Muscle of leg (tissue), 11 donors: ENCODE data around the gene PLVAP. TPM values are rescaled to one million over a fixed set of nuclear protein-coding genes. Genes with fewer than 3 reads are reported as not detected.

Source experiments
- DNase-seq: peaks from one replicate; pipeline ENCODE4 v3.0.0; 2013
- H3K27ac ChIP-seq: one replicate; pipeline ENCODE4 v1.5.1; 2013; ENCODE audit warnings: mild to moderate bottlenecking, low read length, control low read depth
- H3K27me3 ChIP-seq: one replicate; pipeline ENCODE4 v1.6.1; 2013; ENCODE audit warnings: low read length; ENCODE audit not compliant: control insufficient read depth, insufficient read depth
- H3K36me3 ChIP-seq: one replicate; pipeline ENCODE4 v1.6.1; 2013; ENCODE audit warnings: low read length; ENCODE audit not compliant: control insufficient read depth, insufficient read depth
- H3K4me1 ChIP-seq: one replicate; pipeline ENCODE4 v1.6.1; 2013; ENCODE audit warnings: low read length; ENCODE audit not compliant: control insufficient read depth, insufficient read depth
- H3K4me3 ChIP-seq: one replicate; pipeline ENCODE4 v1.5.1; 2013; ENCODE audit warnings: low read length, control low read depth
- H3K9me3 ChIP-seq: replicated peaks from 2 replicates; pipeline ENCODE4 v1.6.1; 2013; ENCODE audit warnings: low read depth, low read length; ENCODE audit not compliant: control insufficient read depth
- WGBS: methylation state at CpG from one replicate; pipeline ENCODE4 v1.1.5; 2013; ENCODE audit warnings: missing lambda C conversion rate; ENCODE audit not compliant: insufficient coverage; 5-methylcytosine and 5-hydroxymethylcytosine counted together
- polyA plus RNA-seq, 8 donors: library from polyadenylated mRNA; unstranded; fragments of 120-200 nt; gene quantifications; one replicate each; pipeline versions ENCODE4 v1.2.1 to v1.2.3, GENCODE V29; 2013; ENCODE audit warnings: inconsistent platforms in 1 of 8, low replicate concordance in 1 of 8; ENCODE audit not compliant: insufficient read length in 8 of 8, insufficient read depth in 1 of 8
- total RNA-seq: library from RNA; stranded (reverse); fragments of 120-200 nt; gene quantifications from one replicate; pipeline ENCODE4 v1.2.4, GENCODE V29; 2013

PLVAP gene
- total and polyA plus RNA-seq, 9 donors: 23.1 to 70.0 (median 61.7) TPM

- WGBS: 66% methylated on average over 7 of the region's 7 CpGs
- Histone ChIP-seq H3K4me1 (peaks cover under 1% of the 10 kb centered on the region), H3K4me3 (no peak overlapping the region), H3K27ac (no peak overlapping the region), H3K9me3 (no peaks in the 10 kb centered on the region), H3K36me3 (no peaks in the 10 kb centered on the region), H3K27me3 (no peaks in the 10 kb centered on the region)
- DNase-seq: no peak
Measured at GRCh38 chr19:17358395-17358794, 18.7 kb downstream of the PLVAP start.

GRCh38 chr19:17357724-17358123 lies 19.4 kb downstream of the PLVAP start:
- no peak overlapping the region for H3K27ac ChIP-seq
- no peaks in the 10 kb centered on the region for H3K9me3 ChIP-seq
- H3K36me3 ChIP-seq: no peaks in the 10 kb centered on the region
- no peaks in the 10 kb centered on the region for H3K27me3 ChIP-seq
- WGBS: 68% methylated on average over 7 of the region's 11 CpGs
- no peak overlapping the region for H3K4me3 ChIP-seq
- peak; percentile 34 for DNase-seq
- H3K4me1 ChIP-seq: peaks cover 7% of the 10 kb centered on the region

DNA sequence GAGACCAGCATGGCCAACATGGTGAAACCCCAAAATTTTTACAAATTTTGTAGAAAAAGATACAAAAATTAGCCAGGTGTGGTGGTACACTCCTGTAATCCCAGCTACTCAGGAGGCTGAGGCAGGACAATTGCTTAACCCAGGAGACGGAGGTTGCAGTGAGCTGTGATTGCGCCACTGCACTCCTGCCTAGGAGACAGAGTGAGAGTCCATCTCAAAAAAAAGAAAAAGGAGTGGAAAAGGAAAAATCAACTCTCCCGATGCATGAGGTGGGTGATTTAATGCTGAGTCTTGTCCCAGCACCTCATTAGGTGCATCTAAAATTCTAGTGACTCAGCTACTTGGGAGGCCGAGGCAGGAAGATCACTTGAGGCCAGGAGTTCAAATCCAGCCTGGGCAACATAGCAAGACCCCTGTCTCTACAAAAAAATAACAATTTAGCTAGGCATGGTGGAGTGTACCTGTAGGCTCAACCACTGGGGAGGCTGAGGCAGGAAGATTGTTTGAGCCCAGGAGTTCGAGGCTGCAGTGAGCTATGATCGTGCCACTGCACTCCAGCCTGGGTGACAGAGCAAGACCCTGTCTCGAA lies 20.0 kb downstream of the PLVAP start:
- Histone ChIP-seq H3K27me3 (no peaks in the 10 kb centered on the region), H3K27ac (no peak overlapping the region), H3K4me3 (no peak overlapping the region), H3K4me1 (peaks cover 9% of the 10 kb centered on the region), H3K36me3 (no peaks in the 10 kb centered on the region), H3K9me3 (no peaks in the 10 kb centered on the region)
- no peak for DNase-seq
- 76% methylated on average over 5 of the region's 7 CpGs for WGBS

DNA sequence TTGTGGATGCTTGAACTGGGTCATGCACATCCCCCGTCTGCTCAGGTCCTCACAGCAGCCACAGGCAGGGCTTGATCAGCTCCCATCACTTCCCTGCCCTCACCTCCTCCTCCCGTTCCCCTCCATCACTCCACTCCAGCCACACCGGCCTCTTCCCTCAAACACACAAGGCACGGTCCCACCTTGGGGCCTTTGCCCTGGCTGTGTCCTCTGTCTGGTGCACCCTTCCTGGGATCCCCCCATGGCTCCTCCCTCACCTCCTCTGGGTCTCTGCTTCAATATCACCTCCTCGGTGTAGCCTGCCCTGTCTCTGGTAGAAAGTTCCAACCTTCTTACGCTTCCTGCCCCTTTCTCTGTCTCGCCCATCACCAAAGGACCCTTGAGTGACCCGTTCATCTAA lies 23.8 kb downstream of the PLVAP start:
- 68% methylated on average over 8 of the region's 8 CpGs for WGBS
- no peak overlapping the region for H3K4me3 ChIP-seq
- H3K27ac ChIP-seq: no peak overlapping the region
- H3K9me3 ChIP-seq: no peaks in the 10 kb centered on the region
- peaks cover 19% of the 10 kb centered on the region for H3K4me1 ChIP-seq
- no peak for DNase-seq
- H3K36me3 ChIP-seq: no peaks in the 10 kb centered on the region
- H3K27me3 ChIP-seq: peaks cover 3% of the 10 kb centered on the region

DNA sequence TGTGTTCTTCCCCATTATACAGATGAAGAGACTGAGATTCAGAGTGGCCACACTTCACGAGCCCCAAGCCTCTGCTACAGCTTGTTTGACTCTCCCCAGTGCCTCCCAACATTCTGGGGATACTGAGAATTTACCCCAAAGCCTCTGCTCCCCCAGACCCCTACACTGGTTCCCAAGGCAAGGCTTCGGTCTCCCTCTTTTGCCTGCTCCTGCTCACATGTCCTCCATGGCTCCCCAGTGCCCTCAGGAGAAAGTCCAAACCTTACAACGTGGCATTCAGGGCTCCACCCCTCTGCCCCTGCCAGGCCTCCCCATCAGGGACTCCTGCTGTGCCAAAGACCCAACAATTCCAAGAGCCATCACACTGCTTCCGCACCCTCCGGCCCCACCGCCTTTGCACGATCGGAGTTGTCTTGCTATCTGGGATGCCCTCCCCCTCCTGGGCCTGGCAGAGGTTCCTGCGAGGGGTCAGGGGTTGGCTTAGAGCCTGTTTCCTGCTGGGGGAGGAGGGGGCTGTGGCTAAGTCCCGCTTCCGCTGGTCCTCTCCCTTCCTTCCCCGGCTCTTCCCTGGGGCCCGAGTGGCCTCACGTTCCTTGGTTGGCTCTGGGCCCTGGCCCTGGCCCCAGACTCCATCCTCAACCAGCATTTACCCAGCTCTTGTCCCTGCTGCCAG lies 24.4 kb downstream of the PLVAP start:
- 16% methylated on average over 8 of the region's 14 CpGs for WGBS
- Histone ChIP-seq H3K4me1 (peaks cover 24% of the 10 kb centered on the region), H3K4me3 (no peak overlapping the region), H3K27ac (no peak overlapping the region), H3K27me3 (peaks cover 3% of the 10 kb centered on the region), H3K36me3 (no peaks in the 10 kb centered on the region), H3K9me3 (no peaks in the 10 kb centered on the region)
- DNase-seq: no peak

GRCh38 chr19:17351815-17352435 lies 25.2 kb downstream of the PLVAP start:
- no peak overlapping the region for H3K27ac ChIP-seq
- H3K4me1 ChIP-seq: peaks cover 31% of the 10 kb centered on the region

DNA sequence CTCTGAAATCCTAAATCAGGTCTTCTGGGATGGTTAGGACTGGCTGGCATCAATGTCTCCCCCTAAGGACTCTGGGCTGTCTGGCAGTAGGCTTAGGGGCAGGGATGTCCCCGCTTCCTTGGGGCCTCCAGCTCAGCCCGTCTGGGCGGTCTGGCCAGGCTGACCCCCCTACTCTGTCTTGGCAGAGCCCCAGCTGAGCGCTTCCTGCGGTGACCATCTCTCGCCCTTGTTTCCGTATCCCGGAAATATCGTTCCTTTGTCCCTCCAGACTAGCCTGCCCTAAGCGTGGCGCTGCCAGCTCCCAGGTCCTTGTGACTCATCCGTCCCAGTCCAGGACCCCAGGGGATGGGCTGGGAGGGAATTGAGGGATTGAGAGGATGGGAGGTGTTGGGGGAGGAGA lies 28.4 kb downstream of the PLVAP start:
- Histone ChIP-seq H3K36me3 (no peaks in the 10 kb centered on the region), H3K27me3 (peaks cover 3% of the 10 kb centered on the region), H3K9me3 (no peaks in the 10 kb centered on the region), H3K4me1 (peaks cover 36% of the 10 kb centered on the region), H3K27ac (peak overlapping the region; percentile 86), H3K4me3 (no peak overlapping the region)
- peak; percentile 84 for DNase-seq
- 2% methylated on average over 6 of the region's 12 CpGs for WGBS

More at GRCh38 chr19:17351815-17352435, 25.2 kb downstream of the PLVAP start:
- no peak for DNase-seq
- WGBS: 92% methylated on average over 39 of the region's 45 CpGs
- peaks cover 3% of the 10 kb centered on the region for H3K27me3 ChIP-seq
- H3K4me3 ChIP-seq: no peak overlapping the region
- H3K36me3 ChIP-seq: no peaks in the 10 kb centered on the region
- H3K9me3 ChIP-seq: no peaks in the 10 kb centered on the region

DNA sequence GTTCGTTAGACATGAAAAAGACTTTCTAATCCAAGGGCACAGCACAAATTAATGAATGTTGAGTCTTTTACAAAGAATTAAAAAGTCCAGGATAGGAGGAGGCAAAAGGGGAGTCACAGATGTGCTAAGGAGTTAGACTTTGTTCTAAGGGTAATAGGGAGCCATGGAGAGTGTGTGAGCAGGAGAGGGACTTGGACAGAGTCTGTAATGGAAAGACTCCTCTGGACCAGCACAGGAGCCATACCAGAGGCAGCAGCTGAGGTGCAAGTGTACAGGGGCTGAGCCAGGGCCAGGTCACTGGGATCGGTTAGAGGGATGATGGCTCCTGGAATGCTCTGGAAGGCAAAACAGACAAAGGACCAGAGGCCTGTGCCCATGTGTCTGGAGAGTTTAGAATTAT lies 29.3 kb downstream of the PLVAP start:
- Histone ChIP-seq H3K4me1 (peaks cover 30% of the 10 kb centered on the region), H3K9me3 (no peaks in the 10 kb centered on the region), H3K4me3 (no peak overlapping the region), H3K27ac (peak overlapping the region; percentile 86), H3K27me3 (peaks cover 3% of the 10 kb centered on the region), H3K36me3 (no peaks in the 10 kb centered on the region)
- no peak for DNase-seq
- WGBS: no CpG with 5 or more reads among the region's 2 CpGs

- H3K4me1 ChIP-seq: peaks cover 27% of the 10 kb centered on the region
Measured at GRCh38 chr19:17347361-17347760, 29.8 kb downstream of the PLVAP start.

GRCh38 chr19:17346109-17346671 lies 31.0 kb downstream of the PLVAP start:
- H3K27ac ChIP-seq: peak overlapping the region; percentile 86
- 32% methylated on average over 12 of the region's 24 CpGs for WGBS

More at GRCh38 chr19:17347361-17347760, 29.8 kb downstream of the PLVAP start:
- Histone ChIP-seq H3K36me3 (no peaks in the 10 kb centered on the region), H3K27me3 (peaks cover 3% of the 10 kb centered on the region), H3K9me3 (no peaks in the 10 kb centered on the region), H3K27ac (peak overlapping the region; percentile 86), H3K4me3 (no peak overlapping the region)
- DNase-seq: peak; percentile 63
- WGBS: 60% methylated on average over 1 of the region's 6 CpGs

More at GRCh38 chr19:17346109-17346671, 31.0 kb downstream of the PLVAP start:
- peak; percentile 69 for DNase-seq
- H3K4me1 ChIP-seq: peaks cover 27% of the 10 kb centered on the region
- peaks cover 3% of the 10 kb centered on the region for H3K27me3 ChIP-seq
- H3K4me3 ChIP-seq: no peak overlapping the region
- peaks cover 6% of the 10 kb centered on the region for H3K36me3 ChIP-seq
- H3K9me3 ChIP-seq: no peaks in the 10 kb centered on the region
